Esophagus squamous epithelium (tissue), 5 donors: ENCODE results near the gene CAMK2G. TPM values are rescaled to one million over a fixed set of nuclear protein-coding genes. Genes with fewer than 3 reads are reported as not detected.
"Not testable (repeated sequence)": the region's sequence is repeated elsewhere in the genome, so short reads cannot be mapped to it uniquely, and the experiment has no call there.

Source experiments
- DNase-seq: peaks from one replicate; lab custom pipeline; 2025; lab: John Stamatoyannopoulos, UW
- H3K27ac ChIP-seq, 4 donors: fragments of 200-600 bp; sonication (generic); one replicate each; pipeline ENCODE4 v1.5.1; 2016 to 2019; ENCODE audit warnings: mild to moderate bottlenecking in 1 of 4
- H3K27me3 ChIP-seq, 4 donors: fragments of 200-600 bp; sonication (generic); 1 replicate in 3 of 4; 2 replicates in 1 of 4; pipeline versions ENCODE4 v1.5.1 to v1.6.0; 2017 to 2021; ENCODE audit warnings: antibody characterized with exemption in 1 of 4
- H3K36me3 ChIP-seq, 3 donors: fragments of 200-600 bp; sonication (generic); one replicate each; pipeline ENCODE4 v1.5.1; 2016 to 2019
- H3K4me1 ChIP-seq, 3 donors: fragments of 200-600 bp; sonication (generic); one replicate each; pipeline ENCODE4 v1.5.1; 2017 to 2019
- H3K4me3 ChIP-seq, 4 donors: fragments of 200-600 bp; sonication (generic); 1 replicate in 3 of 4; 2 replicates in 1 of 4; pipeline ENCODE4 v1.5.1; 2016 to 2019; ENCODE audit warnings: mild to moderate bottlenecking in 2 of 4, moderate library complexity in 1 of 4
- H3K9me3 ChIP-seq, 3 donors: fragments of 200-600 bp; sonication (generic); one replicate each; pipeline ENCODE4 v1.5.1; 2016 to 2019
- CTCF ChIP-seq, 6 experiments: fragments of 450-650 bp in 4 of 6; fragments of 200-600 bp in 2 of 6; sonication (generic) in 2 of 6; IDR thresholded peaks; one replicate each; pipeline ENCODE4 v1.5.1; 2016 to 2019; ENCODE audit warnings: antibody characterized with exemption in 6 of 6, mild to moderate bottlenecking in 4 of 6, moderate library complexity in 4 of 6
- POLR2A ChIP-seq, 4 donors: fragments of 450-650 bp; IDR thresholded peaks; one replicate each; pipeline ENCODE4 v1.6.1; 2017; ENCODE audit warnings: antibody characterized with exemption in 4 of 4, mild to moderate bottlenecking in 4 of 4, moderate library complexity in 3 of 4
- WGBS, 2 donors: methylation state at CpG; one replicate each; pipeline ENCODE4 v1.1.5; 2018; 5-methylcytosine and 5-hydroxymethylcytosine counted together
- intact Hi-C: fragments of 100-400 bp; cut with DNase I; formaldehyde crosslinking; loops from one replicate; pipeline ENCODE4 v1.15.0; 2022
- total RNA-seq, 4 donors: library from RNA; depleted of rRNA; stranded (reverse); fragments of >200 nt; gene quantifications; one replicate each; pipeline ENCODE4 v1.1.0, GENCODE V29; 2016
- donor health status: DM: yes; HTN: yes; CAD: no.

Gene CAMK2G
- total RNA-seq, 4 donors from 2014 or later: 15.5 to 37.0 (median 28.6) TPM

GRCh38 chr10:73797324-73798025 lies 76.9 kb downstream of the CAMK2G start:
- no peak for DNase-seq
- TF ChIP-seq CTCF (IDR thresholded peaks at IDR 0.05): no peak
- no peak for TF ChIP-seq POLR2A (IDR thresholded peaks at IDR 0.05)
- Histone ChIP-seq H3K9me3 (no peaks in the 10 kb centered on the region), H3K27me3 (no peaks in the 10 kb centered on the region), H3K4me3 (no peak overlapping the region), H3K36me3 (peaks cover 73 to 100% (median 83%) of the 10 kb centered on the region in 3 donors), H3K27ac (no peak overlapping the region), H3K4me1 (peaks cover 0 to 11% (median 0%) of the 10 kb centered on the region in 3 donors)
- 78 to 90% methylated on average over 8 to 14 of the region's 19 CpGs for WGBS, 2 donors
- intact Hi-C loops: no loop called here

GRCh38 chr10:73796766-73797165 lies 77.6 kb downstream of the CAMK2G start:
- TF ChIP-seq CTCF (IDR thresholded peaks at IDR 0.05) (no peak), POLR2A (IDR thresholded peaks at IDR 0.05) (no peak)
- peaks cover 74 to 100% (median 83%) of the 10 kb centered on the region in 3 donors for H3K36me3 ChIP-seq
- H3K27ac ChIP-seq: no peak overlapping the region
- WGBS, 2 donors: 83 to 85% methylated on average over 1 to 2 of the region's 5 CpGs
- DNase-seq: no peak
- intact Hi-C loops: no loop called here
- H3K4me1 ChIP-seq: peaks cover 0 to 4% (median 0%) of the 10 kb centered on the region in 3 donors
- H3K27me3 ChIP-seq: no peaks in the 10 kb centered on the region
- no peaks in the 10 kb centered on the region for H3K9me3 ChIP-seq
- H3K4me3 ChIP-seq: no peak overlapping the region

GRCh38 chr10:73796035-73796434 lies 78.3 kb downstream of the CAMK2G start:
- 91 to 95% methylated on average over 8 of the region's 8 CpGs for WGBS, 2 donors
- H3K27me3 ChIP-seq, H3K27ac ChIP-seq, DNase-seq, H3K4me3 ChIP-seq, intact Hi-C loops, H3K4me1 ChIP-seq, H3K9me3 ChIP-seq: not testable (repeated sequence)
- H3K36me3 ChIP-seq: peaks cover 74 to 100% (median 83%) of the 10 kb centered on the region in 3 donors

GRCh38 chr10:73795491-73795890 lies 78.9 kb downstream of the CAMK2G start:
- intact Hi-C loops, H3K9me3 ChIP-seq, H3K27me3 ChIP-seq, H3K4me3 ChIP-seq, DNase-seq, H3K27ac ChIP-seq, H3K4me1 ChIP-seq: not testable (repeated sequence)
- WGBS, 2 donors: 64 to 76% methylated on average over 5 to 6 of the region's 10 CpGs
- peaks cover 76 to 100% (median 83%) of the 10 kb centered on the region in 3 donors for H3K36me3 ChIP-seq

GRCh38 chr10:73793456-73793855 lies 80.9 kb downstream of the CAMK2G start:
- TF ChIP-seq POLR2A (IDR thresholded peaks at IDR 0.05): no peak
- TF ChIP-seq CTCF (IDR thresholded peaks at IDR 0.05): no peak
- Histone ChIP-seq H3K9me3 (no peaks in the 10 kb centered on the region), H3K4me3 (no peak overlapping the region), H3K4me1 (peaks cover 0 to 6% (median 0%) of the 10 kb centered on the region in 3 donors), H3K36me3 (peaks cover 79 to 100% (median 87%) of the 10 kb centered on the region in 3 donors), H3K27me3 (no peaks in the 10 kb centered on the region), H3K27ac (no peak overlapping the region)
- no peak for DNase-seq
- 91 to 96% methylated on average over 4 of the region's 5 CpGs for WGBS, 2 donors
- intact Hi-C loops: no loop called here

- WGBS, 2 donors: 85 to 97% methylated on average over 5 of the region's 26 CpGs
- DNase-seq: no peak
- no peak overlapping the region for H3K27ac ChIP-seq
- H3K36me3 ChIP-seq: peaks cover 65 to 88% (median 71%) of the 10 kb centered on the region in 3 donors
- intact Hi-C loops: no loop called here
- H3K27me3 ChIP-seq: no peaks in the 10 kb centered on the region
- H3K4me3 ChIP-seq: no peak overlapping the region
- no peaks in the 10 kb centered on the region for H3K9me3 ChIP-seq
- H3K4me1 ChIP-seq: peaks cover 8 to 21% (median 13%) of the 10 kb centered on the region in 3 donors
- TF ChIP-seq CTCF (IDR thresholded peaks at IDR 0.05) (no peak), POLR2A (IDR thresholded peaks at IDR 0.05) (no peak)
Measured at GRCh38 chr10:73791871-73792400, 82.4 kb downstream of the CAMK2G start.
